Natural killer cell (primary cell): ENCODE measurements around the gene DAW1. TPM values are rescaled to one million over a fixed set of nuclear protein-coding genes. Genes with fewer than 3 reads are reported as not detected.
"Not testable (repeated sequence)": the region's sequence is repeated elsewhere in the genome, so short reads cannot be mapped to it uniquely, and the experiment has no call there.

Experiments used
- ATAC-seq, 3 donors: fragments of 150-1000 bp in 2 of 3; fragments of 200-7000 bp in 1 of 3; cut with Tn5 transposase; 1 replicate in 1 of 3; 2 replicates in 2 of 3; pipeline ENCODE4 v1.10.0; 2021; ENCODE audit warnings: mild to moderate bottlenecking in 2 of 3, moderate library complexity in 2 of 3
- DNase-seq, 2 donors: peaks; one replicate each; pipeline versions ENCODE4 v3.0.0 to v3.0.0-alpha.2; 2013 to 2021; ENCODE audit warnings: mixed read lengths in 1 of 2
- H3K27ac ChIP-seq: one replicate; pipeline ENCODE4 v1.5.1; 2013; ENCODE audit warnings: mild to moderate bottlenecking, low read length
- H3K27me3 ChIP-seq: one replicate; pipeline ENCODE4 v1.6.1; 2013; ENCODE audit warnings: low read length; ENCODE audit not compliant: control insufficient read depth, insufficient read depth
- H3K36me3 ChIP-seq: one replicate; pipeline ENCODE4 v1.6.1; 2013; ENCODE audit warnings: low read length; ENCODE audit not compliant: control insufficient read depth, insufficient read depth
- H3K4me1 ChIP-seq: one replicate; pipeline ENCODE4 v1.6.1; 2013; ENCODE audit warnings: low read length; ENCODE audit not compliant: control insufficient read depth, insufficient read depth
- H3K4me3 ChIP-seq: one replicate; pipeline ENCODE4 v1.5.1; 2013; ENCODE audit warnings: low read length
- H3K9me3 ChIP-seq: one replicate; pipeline ENCODE4 v1.6.1; 2013; ENCODE audit warnings: low read length; ENCODE audit not compliant: control insufficient read depth, insufficient read depth
- H3K27ac Mint-ChIP-seq, 2 donors: one replicate each; pipeline ENCODE4 v1.8.0; 2022; ENCODE audit warnings: mild to moderate bottlenecking in 2 of 2, mixed read lengths in 2 of 2, moderate library complexity in 1 of 2
- H3K27me3 Mint-ChIP-seq, 2 donors: one replicate each; pipeline ENCODE4 v1.8.0; 2022; ENCODE audit warnings: low read depth in 2 of 2, mixed read lengths in 2 of 2
- H3K36me3 Mint-ChIP-seq: one replicate; pipeline ENCODE4 v1.8.0; 2022; ENCODE audit warnings: mixed read lengths
- H3K4me1 Mint-ChIP-seq, 2 donors: one replicate each; pipeline ENCODE4 v1.8.0; 2022; ENCODE audit warnings: mixed read lengths in 2 of 2
- H3K4me3 Mint-ChIP-seq: one replicate; pipeline ENCODE4 v1.8.0; 2022; ENCODE audit warnings: mild to moderate bottlenecking, moderate library complexity, mixed read lengths
- H3K9me3 Mint-ChIP-seq, 2 donors: one replicate each; pipeline ENCODE4 v1.8.0; 2022; ENCODE audit warnings: mixed read lengths in 2 of 2
- CTCF ChIP-seq: fragments of 200-600 bp; IDR thresholded peaks from one replicate; pipeline ENCODE4 v1.8.0; 2022; ENCODE audit warnings: antibody characterized with exemption
- WGBS: methylation state at CpG from one replicate; pipeline ENCODE4 v1.1.7; 2013; ENCODE audit warnings: missing lambda C conversion rate; ENCODE audit not compliant: insufficient coverage; 5-methylcytosine and 5-hydroxymethylcytosine counted together
- intact Hi-C: fragments of 100-400 bp; cut with micrococcal nuclease; formaldehyde crosslinking; loops from one replicate; pipeline ENCODE4 v1.14.2; 2022
- total RNA-seq, 4 donors: library from RNA; stranded (reverse); fragments of 120-200 nt in 1 of 4; gene quantifications; one replicate each; pipeline versions ENCODE4 v1.2.3 to v1.2.4, GENCODE V29; 2013 to 2022

Gene DAW1
- total RNA-seq, 3 donors from 2014 or later (not counting 1 experiment from before 2014, with no cell fraction given), result not detected

- Mint-ChIP-seq H3K36me3 (no peaks in the 10 kb centered on the region), H3K9me3 (peaks cover 4% of the 10 kb centered on the region in 2 donors), H3K4me3 (no peak overlapping the region), H3K27ac (no peak overlapping the region), H3K27me3 (no peaks in the 10 kb centered on the region), H3K4me1 (no peaks in the 10 kb centered on the region)
- H3K4me1 ChIP-seq, result no peaks in the 10 kb centered on the region
- intact Hi-C loops, result no loop called here
- no peak overlapping the region for H3K4me3 ChIP-seq
- ATAC-seq, result no peak
- WGBS, result 80% methylated on average over 5 of the region's 6 CpGs
- no peak for DNase-seq
- no peaks in the 10 kb centered on the region for H3K9me3 ChIP-seq
- TF ChIP-seq CTCF, result no peak
- no peak overlapping the region for H3K27ac ChIP-seq
- no peaks in the 10 kb centered on the region for H3K36me3 ChIP-seq
- H3K27me3 ChIP-seq, result no peaks in the 10 kb centered on the region
Measured at GRCh38 chr2:227932001-227932400, 60.6 kb downstream of the DAW1 start.

- peaks cover under 1 to 4% of the 10 kb centered on the region in 2 donors for H3K9me3 Mint-ChIP-seq
- WGBS, result 82% methylated on average over 2 of the region's 2 CpGs
- DNase-seq (no peak), ATAC-seq (no peak)
- Histone ChIP-seq H3K27me3 (no peaks in the 10 kb centered on the region), H3K4me1 (no peaks in the 10 kb centered on the region), H3K9me3 (no peaks in the 10 kb centered on the region), H3K27ac (no peak overlapping the region), H3K4me3 (no peak overlapping the region), H3K36me3 (no peaks in the 10 kb centered on the region)
- H3K4me3 Mint-ChIP-seq, result no peak overlapping the region
- no peak overlapping the region for H3K27ac Mint-ChIP-seq
- no peaks in the 10 kb centered on the region for H3K27me3 Mint-ChIP-seq
- intact Hi-C loops, result no loop called here
- H3K4me1 Mint-ChIP-seq, result no peaks in the 10 kb centered on the region
- no peak for TF ChIP-seq CTCF
- H3K36me3 Mint-ChIP-seq, result no peaks in the 10 kb centered on the region
Measured at GRCh38 chr2:227932403-227932802, 61.0 kb downstream of the DAW1 start.

GRCh38 chr2:227933884-227934283 is 62.5 kb downstream of the DAW1 start:
- no peak overlapping the region for H3K4me3 Mint-ChIP-seq

GRCh38 chr2:227936249-227936648 is 64.8 kb downstream of the DAW1 start:
- H3K27me3 Mint-ChIP-seq, intact Hi-C loops, H3K27ac ChIP-seq, H3K4me3 ChIP-seq, H3K27me3 ChIP-seq, H3K4me1 ChIP-seq, DNase-seq, H3K9me3 Mint-ChIP-seq, H3K4me1 Mint-ChIP-seq, H3K36me3 Mint-ChIP-seq, ATAC-seq, H3K9me3 ChIP-seq, H3K36me3 ChIP-seq, H3K4me3 Mint-ChIP-seq, H3K27ac Mint-ChIP-seq: not testable (repeated sequence)
- WGBS, result 81% methylated on average over 7 of the region's 7 CpGs

More at GRCh38 chr2:227933884-227934283, 62.5 kb downstream of the DAW1 start:
- Histone ChIP-seq H3K27me3 (no peaks in the 10 kb centered on the region), H3K4me3 (no peak overlapping the region), H3K27ac (no peak overlapping the region), H3K36me3 (no peaks in the 10 kb centered on the region), H3K9me3 (no peaks in the 10 kb centered on the region), H3K4me1 (no peaks in the 10 kb centered on the region)
- intact Hi-C loops, result no loop called here
- TF ChIP-seq CTCF, result no peak
- ATAC-seq, result no peak
- no peaks in the 10 kb centered on the region for H3K4me1 Mint-ChIP-seq
- no peak for DNase-seq
- no peak overlapping the region for H3K27ac Mint-ChIP-seq
- H3K36me3 Mint-ChIP-seq, result no peaks in the 10 kb centered on the region
- H3K9me3 Mint-ChIP-seq, result peaks cover 2 to 4% of the 10 kb centered on the region in 2 donors
- H3K27me3 Mint-ChIP-seq, result no peaks in the 10 kb centered on the region
- no CpG with 5 or more reads among the region's 1 CpG for WGBS
